OCI-LY1 (cell line): ENCODE measurements around the gene ECSIT.

Experiments used
- H2AFZ ChIP-seq: fragments of 200-600 bp; sonication (generic), shearing (Covaris generic); 2 replicates; pipeline ENCODE4 v1.6.0; 2014; ENCODE audit warnings: antibody characterized with exemption, mild to moderate bottlenecking, low read length
- H3F3A ChIP-seq: fragments of 200-600 bp; sonication (generic), shearing (Covaris generic); 2 replicates; pipeline ENCODE4 v1.6.0; 2014; ENCODE audit warnings: mild to moderate bottlenecking, antibody characterized with exemption, low read length, moderate library complexity; ENCODE audit not compliant: insufficient read depth
- H3K27ac ChIP-seq: fragments of 200-600 bp; sonication (generic); 2 replicates; pipeline ENCODE4 v1.5.1; 2014; ENCODE audit warnings: low read length, mixed run types, mild to moderate bottlenecking, low read depth; ENCODE audit not compliant: poor library complexity, severe bottlenecking
- H3K27me3 ChIP-seq: fragments of 200-600 bp; sonication (generic); 2 replicates; pipeline ENCODE4 v1.6.0; 2014; ENCODE audit warnings: antibody characterized with exemption, mild to moderate bottlenecking, low read length, moderate library complexity; ENCODE audit not compliant: insufficient read depth
- H3K36me3 ChIP-seq: fragments of 200-600 bp; sonication (generic); 2 replicates; pipeline ENCODE4 v1.6.1; 2014; ENCODE audit warnings: mild to moderate bottlenecking, antibody characterized with exemption, low read length, moderate library complexity, mixed read lengths; ENCODE audit not compliant: insufficient read depth
- H3K4me1 ChIP-seq: fragments of 200-600 bp; sonication (generic); 2 replicates; pipeline ENCODE4 v1.5.1; 2014; ENCODE audit warnings: mild to moderate bottlenecking, low read length, moderate library complexity; ENCODE audit not compliant: insufficient read depth, severe bottlenecking
- H3K4me2 ChIP-seq: fragments of 200-600 bp; sonication (generic), shearing (Covaris generic); 2 replicates; pipeline ENCODE4 v1.6.1; 2014; ENCODE audit warnings: low read length
- H3K4me3 ChIP-seq: fragments of 200-600 bp; sonication (generic); 2 replicates; pipeline ENCODE4 v1.5.1; 2014; ENCODE audit warnings: low read length, low read depth, mild to moderate bottlenecking, mixed read lengths; ENCODE audit not compliant: poor library complexity, severe bottlenecking
- H3K79me2 ChIP-seq: fragments of 200-600 bp; shearing (Covaris generic); 2 replicates; pipeline ENCODE4 v1.6.1; 2016; ENCODE audit warnings: mixed run types, low read length, mixed read lengths; ENCODE audit not compliant: insufficient read depth
- H3K9ac ChIP-seq: fragments of 200-600 bp; sonication (generic), shearing (Covaris generic); 2 replicates; pipeline ENCODE4 v1.6.1; 2014; ENCODE audit warnings: mild to moderate bottlenecking, low read length, mixed read lengths
- H3K9me2 ChIP-seq: fragments of 200-600 bp; sonication (generic), shearing (Covaris generic); 2 replicates; pipeline ENCODE4 v1.6.1; 2014; ENCODE audit warnings: low read depth, mild to moderate bottlenecking, low read length, mixed read lengths
- H3K9me3 ChIP-seq: fragments of 200-600 bp; shearing (Covaris generic); 2 replicates; pipeline ENCODE4 v1.6.1; 2014; ENCODE audit warnings: low read length, mixed read lengths
- H4K20me1 ChIP-seq: fragments of 200-600 bp; sonication (generic), shearing (Covaris generic); 2 replicates; pipeline ENCODE4 v1.6.0; 2016; ENCODE audit warnings: mild to moderate bottlenecking, low read length; ENCODE audit not compliant: insufficient read depth
- EZH2 ChIP-seq: fragments of 200-600 bp; sonication (generic), shearing (Covaris generic); IDR thresholded peaks from 2 replicates; pipeline ENCODE4 v1.8.0; 2017; ENCODE audit warnings: borderline replicate concordance, mixed run types, mild to moderate bottlenecking, antibody characterized with exemption, low read length, moderate library complexity, mixed read lengths
- TF ChIP-seq, protein P1 (sequence below): fragments of 200-600 bp; sonication (generic), shearing (Covaris generic); IDR thresholded peaks from 2 replicates; pipeline ENCODE4 v1.5.1; 2017; ENCODE audit warnings: mild to moderate bottlenecking, antibody characterized with exemption, low read length, moderate library complexity, mixed read lengths

The ECSIT gene

DNA sequence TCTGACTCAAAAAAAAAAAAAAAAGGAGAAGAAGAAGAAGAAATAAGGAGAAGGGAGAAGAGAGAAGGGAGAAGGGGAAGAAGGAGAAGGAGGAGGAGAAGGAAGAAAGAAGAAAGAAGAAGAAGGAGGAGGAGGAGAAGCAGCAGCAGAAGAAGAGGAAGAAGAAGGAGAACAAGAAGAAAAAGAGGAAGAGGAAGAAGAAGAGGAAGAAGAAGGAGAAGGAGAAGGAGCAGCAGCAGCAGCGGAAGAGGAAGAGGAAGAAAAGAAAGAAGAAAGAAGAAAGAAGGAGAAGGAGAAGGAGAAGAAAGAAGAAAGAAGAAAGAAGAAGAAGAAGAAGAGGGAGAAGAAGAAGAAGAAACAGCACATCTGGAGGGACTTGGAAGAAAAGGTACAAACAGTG lies 5.6 kb upstream of the ECSIT start:
- Histone ChIP-seq H3K27me3 (peaks cover 4% of the 10 kb centered on the region; the same call in 1 of the 2 replicates), H3K9me3 (no peaks in the 10 kb centered on the region), H3K9ac (no peak overlapping the region), H3F3A (no peaks in the 10 kb centered on the region), H3K27ac (no peak overlapping the region), H3K4me3 (no peak overlapping the region), H3K4me1 (peaks cover 7% of the 10 kb centered on the region), H3K79me2 (no peaks in the 10 kb centered on the region), H4K20me1 (no peaks in the 10 kb centered on the region), H3K36me3 (no peaks in the 10 kb centered on the region), H3K4me2 (no peak overlapping the region), H2AFZ (no peak overlapping the region), H3K9me2 (no peaks in the 10 kb centered on the region)
- TF ChIP-seq EZH2 = no peak
- TF ChIP-seq, protein P1, sequence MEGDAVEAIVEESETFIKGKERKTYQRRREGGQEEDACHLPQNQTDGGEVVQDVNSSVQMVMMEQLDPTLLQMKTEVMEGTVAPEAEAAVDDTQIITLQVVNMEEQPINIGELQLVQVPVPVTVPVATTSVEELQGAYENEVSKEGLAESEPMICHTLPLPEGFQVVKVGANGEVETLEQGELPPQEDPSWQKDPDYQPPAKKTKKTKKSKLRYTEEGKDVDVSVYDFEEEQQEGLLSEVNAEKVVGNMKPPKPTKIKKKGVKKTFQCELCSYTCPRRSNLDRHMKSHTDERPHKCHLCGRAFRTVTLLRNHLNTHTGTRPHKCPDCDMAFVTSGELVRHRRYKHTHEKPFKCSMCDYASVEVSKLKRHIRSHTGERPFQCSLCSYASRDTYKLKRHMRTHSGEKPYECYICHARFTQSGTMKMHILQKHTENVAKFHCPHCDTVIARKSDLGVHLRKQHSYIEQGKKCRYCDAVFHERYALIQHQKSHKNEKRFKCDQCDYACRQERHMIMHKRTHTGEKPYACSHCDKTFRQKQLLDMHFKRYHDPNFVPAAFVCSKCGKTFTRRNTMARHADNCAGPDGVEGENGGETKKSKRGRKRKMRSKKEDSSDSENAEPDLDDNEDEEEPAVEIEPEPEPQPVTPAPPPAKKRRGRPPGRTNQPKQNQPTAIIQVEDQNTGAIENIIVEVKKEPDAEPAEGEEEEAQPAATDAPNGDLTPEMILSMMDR = no peak

DNA sequence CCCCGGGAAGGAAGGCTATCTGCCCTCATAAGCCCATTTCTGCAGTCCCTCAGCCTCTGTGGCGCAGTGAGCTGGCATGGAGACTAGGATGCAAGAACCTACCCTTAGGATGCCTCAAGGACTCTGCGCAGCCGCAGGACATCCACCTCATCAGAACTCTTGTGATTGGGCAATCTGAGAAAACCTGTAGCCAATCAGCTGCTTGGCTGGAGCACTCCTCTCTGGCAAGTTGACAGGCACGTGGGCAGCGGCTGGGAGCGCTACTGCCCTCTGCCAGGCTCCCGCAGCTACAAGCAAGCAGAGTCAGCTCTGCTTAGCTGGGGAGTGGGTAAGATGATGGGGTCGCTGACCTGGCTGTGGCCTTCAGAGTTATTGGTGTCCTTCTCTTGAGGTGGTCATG lies 1.5 kb upstream of the ECSIT start:
- no peaks in the 10 kb centered on the region for H4K20me1 ChIP-seq
- H2AFZ ChIP-seq = no peak overlapping the region
- H3K79me2 ChIP-seq = no peaks in the 10 kb centered on the region
- no peaks in the 10 kb centered on the region for H3K27me3 ChIP-seq
- no peak overlapping the region for H3K27ac ChIP-seq
- no peaks in the 10 kb centered on the region for H3F3A ChIP-seq
- H3K9me3 ChIP-seq = no peaks in the 10 kb centered on the region
- no peak overlapping the region for H3K4me3 ChIP-seq
- no peaks in the 10 kb centered on the region for H3K9me2 ChIP-seq
- H3K36me3 ChIP-seq = no peaks in the 10 kb centered on the region
- H3K4me1 ChIP-seq = peaks cover 15% of the 10 kb centered on the region
- no peak overlapping the region for H3K9ac ChIP-seq
- H3K4me2 ChIP-seq = no peak overlapping the region
- TF ChIP-seq, protein P1 = peak; percentile 50
- TF ChIP-seq EZH2 = no peak

DNA sequence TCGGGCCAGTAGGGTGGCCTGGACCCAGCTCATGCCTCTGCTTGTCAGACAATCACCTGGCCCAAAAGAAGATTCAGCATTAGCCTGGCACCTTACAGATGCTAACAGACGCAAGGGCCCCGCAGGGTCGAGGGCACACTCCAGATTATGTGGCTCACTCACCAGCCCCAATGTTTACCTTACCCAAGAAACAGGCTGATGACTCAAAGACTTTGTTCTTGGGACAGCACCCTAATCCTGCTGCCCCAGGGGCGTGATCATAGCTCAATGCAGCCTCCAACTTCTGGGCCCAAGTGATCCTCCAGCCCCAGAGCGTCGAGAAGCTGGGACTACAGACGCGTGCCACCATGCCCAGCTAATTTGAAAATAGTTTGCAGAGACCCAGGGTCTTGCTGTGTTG lies 9.8 kb downstream of the ECSIT start:
- Histone ChIP-seq H3K9me3 (no peaks in the 10 kb centered on the region), H3K79me2 (no peaks in the 10 kb centered on the region), H3F3A (no peaks in the 10 kb centered on the region), H3K27me3 (no peaks in the 10 kb centered on the region), H3K36me3 (peaks cover 18% of the 10 kb centered on the region), H3K9me2 (no peaks in the 10 kb centered on the region), H3K4me3 (no peak overlapping the region), H3K4me2 (no peak overlapping the region), H4K20me1 (no peaks in the 10 kb centered on the region), H3K27ac (no peak overlapping the region), H3K4me1 (no peaks in the 10 kb centered on the region), H2AFZ (no peak overlapping the region), H3K9ac (no peak overlapping the region)
- TF ChIP-seq, protein P1 = no peak
- TF ChIP-seq EZH2 = no peak
